ENCODE results near the gene WNT1.

DNA sequence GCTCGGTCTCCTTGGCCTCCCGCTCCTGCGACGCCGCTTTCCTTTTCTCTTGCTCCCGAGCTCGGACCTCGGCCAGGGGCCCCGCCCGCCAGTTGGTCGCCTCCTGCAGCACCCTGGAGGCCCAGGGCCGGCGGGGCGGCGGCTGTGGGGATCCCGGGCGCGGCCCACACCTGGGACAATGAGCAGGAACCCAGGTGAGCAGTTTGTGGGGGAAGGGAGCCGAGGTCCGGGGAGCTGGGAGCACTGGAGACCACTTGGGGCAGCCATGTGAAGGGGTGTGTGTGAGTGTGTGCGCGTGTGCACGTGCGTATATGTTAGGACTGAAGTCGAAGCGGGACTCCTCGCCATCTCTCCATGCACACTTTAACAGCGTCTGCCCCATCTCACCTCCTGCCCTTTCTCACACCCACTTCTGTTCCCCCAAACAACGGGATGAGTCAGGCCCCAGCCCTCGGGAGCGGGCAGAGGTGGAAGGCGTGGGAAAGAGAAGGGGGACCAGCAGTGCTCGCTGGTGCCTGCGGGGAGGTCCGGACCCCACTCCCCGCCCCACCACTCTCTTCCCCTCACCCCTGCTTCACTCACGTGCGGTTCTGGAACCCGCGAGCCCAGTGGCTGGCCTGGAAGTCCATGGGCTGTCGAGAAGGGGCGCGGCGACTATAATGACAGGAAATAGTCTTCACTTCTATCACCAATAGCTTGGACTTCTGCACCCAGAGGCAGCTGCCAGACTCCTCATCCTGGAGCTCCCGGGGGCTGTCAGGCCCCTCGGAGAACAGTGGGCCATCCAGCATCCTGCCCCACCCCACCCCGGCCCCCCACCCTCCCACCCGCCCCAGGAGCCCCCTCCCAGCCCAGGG lies 20.6 kb downstream of the WNT1 start:
- no peak for TF ChIP-seq POLR2A (IDR thresholded peaks at IDR 0.05; ENCODE audit: low read length)
- TF ChIP-seq GATA1 (IDR thresholded peaks at IDR 0.05; ENCODE audit: low read depth, low read length) = no peak

Measured in erythroblast (primary cell).